ENCODE results near the gene GRK1.

The GRK1 gene

DNA sequence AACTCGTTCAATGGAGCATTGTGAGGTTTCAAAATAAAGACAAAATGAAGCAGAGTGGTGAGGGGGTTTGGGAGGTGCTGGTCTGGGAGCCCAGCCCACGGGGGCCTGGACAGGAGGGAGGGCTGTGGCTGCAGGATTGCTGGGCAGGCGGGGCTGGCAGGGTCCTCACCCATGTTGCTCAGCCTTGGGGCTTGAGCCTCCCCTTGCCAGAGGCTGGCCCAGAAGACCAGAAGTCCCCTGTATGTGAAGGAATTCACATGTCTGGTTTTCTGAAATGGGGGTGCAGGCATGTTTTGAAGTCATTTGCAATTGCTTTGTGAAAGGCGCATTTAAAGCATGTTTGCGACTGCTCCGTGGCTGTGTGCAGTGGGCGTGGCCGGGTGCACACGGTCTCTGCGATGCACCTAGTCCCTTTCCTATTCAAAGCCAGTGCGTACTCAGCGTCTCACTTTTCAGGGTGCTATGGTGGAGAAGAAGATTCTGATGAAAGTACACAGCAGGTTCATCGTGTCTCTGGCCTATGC lies 2.3 kb downstream of the GRK1 start:
- in situ Hi-C loops (cut with MboI; ENCODE audit: low pct_unique_long_range_greater_than_20kb, low sequenced_read_pairs, unreplicated experiment), result no loop called here
- no peak for DNase-seq (ENCODE audit: low spot score)
- TF ChIP-seq, protein P1, sequence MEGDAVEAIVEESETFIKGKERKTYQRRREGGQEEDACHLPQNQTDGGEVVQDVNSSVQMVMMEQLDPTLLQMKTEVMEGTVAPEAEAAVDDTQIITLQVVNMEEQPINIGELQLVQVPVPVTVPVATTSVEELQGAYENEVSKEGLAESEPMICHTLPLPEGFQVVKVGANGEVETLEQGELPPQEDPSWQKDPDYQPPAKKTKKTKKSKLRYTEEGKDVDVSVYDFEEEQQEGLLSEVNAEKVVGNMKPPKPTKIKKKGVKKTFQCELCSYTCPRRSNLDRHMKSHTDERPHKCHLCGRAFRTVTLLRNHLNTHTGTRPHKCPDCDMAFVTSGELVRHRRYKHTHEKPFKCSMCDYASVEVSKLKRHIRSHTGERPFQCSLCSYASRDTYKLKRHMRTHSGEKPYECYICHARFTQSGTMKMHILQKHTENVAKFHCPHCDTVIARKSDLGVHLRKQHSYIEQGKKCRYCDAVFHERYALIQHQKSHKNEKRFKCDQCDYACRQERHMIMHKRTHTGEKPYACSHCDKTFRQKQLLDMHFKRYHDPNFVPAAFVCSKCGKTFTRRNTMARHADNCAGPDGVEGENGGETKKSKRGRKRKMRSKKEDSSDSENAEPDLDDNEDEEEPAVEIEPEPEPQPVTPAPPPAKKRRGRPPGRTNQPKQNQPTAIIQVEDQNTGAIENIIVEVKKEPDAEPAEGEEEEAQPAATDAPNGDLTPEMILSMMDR (IDR thresholded peaks at IDR 0.05; ENCODE audit: extremely low read depth, insufficient read depth, missing control alignments), result no peak

DNA sequence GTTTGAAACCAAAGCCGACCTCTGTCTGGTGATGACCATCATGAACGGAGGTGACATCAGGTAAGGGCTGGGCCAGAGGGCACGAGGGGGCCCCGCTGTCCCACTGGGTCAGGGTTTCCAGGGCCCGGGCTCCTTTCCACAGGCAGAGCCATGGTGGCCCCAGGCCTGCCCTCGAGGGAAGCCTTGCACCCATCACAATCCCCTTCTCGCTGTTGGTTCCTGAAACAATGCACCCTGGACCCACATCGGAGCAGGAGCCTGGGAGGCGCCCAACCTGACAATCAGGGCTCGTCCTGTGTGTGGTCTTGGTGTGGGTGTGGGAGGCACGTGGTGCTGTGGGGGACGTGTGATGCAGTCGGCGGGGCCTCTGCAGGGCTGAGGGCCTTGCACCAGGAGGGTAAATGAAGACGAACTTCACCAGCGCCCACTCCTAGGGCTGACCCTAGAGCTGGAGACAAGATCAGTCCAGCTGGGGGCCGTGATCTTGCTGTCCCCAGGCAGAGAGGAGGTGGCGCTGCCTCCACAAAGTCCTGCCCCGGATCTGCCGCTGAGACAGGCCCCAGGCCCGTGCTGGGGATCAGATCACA lies 2.8 kb downstream of the GRK1 start:
- DNase-seq (ENCODE audit: low spot score), result no peak
- TF ChIP-seq, protein P1 (IDR thresholded peaks at IDR 0.05; ENCODE audit: extremely low read depth, insufficient read depth, missing control alignments), result no peak
- in situ Hi-C loops (cut with MboI; ENCODE audit: low pct_unique_long_range_greater_than_20kb, low sequenced_read_pairs, unreplicated experiment), result no loop called here

DNA sequence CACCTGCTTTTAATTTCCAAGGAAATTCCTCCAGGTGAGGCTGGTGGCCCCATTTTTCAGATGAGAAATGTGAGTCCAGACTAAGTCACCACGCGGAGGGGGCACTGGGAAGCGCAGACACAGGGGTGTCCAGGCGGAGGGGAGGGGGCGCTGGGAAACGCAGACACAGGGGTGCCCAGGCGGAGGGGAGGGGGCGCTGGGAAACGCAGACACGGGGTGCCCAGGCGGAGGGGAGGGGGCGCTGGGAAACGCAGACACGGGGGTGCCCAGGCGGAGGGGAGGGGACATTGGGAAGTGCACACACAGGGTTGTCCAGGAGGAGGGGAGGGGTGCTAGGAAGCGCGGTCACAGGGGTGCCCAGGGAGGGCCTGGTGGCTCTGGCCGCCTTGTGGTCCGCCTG lies 3.5 kb downstream of the GRK1 start:
- TF ChIP-seq, protein P1 (IDR thresholded peaks at IDR 0.05; ENCODE audit: extremely low read depth, insufficient read depth, missing control alignments), result no peak
- no peak for DNase-seq (ENCODE audit: low spot score)
- in situ Hi-C loops (cut with MboI; ENCODE audit: low pct_unique_long_range_greater_than_20kb, low sequenced_read_pairs, unreplicated experiment), result no loop called here

DNA sequence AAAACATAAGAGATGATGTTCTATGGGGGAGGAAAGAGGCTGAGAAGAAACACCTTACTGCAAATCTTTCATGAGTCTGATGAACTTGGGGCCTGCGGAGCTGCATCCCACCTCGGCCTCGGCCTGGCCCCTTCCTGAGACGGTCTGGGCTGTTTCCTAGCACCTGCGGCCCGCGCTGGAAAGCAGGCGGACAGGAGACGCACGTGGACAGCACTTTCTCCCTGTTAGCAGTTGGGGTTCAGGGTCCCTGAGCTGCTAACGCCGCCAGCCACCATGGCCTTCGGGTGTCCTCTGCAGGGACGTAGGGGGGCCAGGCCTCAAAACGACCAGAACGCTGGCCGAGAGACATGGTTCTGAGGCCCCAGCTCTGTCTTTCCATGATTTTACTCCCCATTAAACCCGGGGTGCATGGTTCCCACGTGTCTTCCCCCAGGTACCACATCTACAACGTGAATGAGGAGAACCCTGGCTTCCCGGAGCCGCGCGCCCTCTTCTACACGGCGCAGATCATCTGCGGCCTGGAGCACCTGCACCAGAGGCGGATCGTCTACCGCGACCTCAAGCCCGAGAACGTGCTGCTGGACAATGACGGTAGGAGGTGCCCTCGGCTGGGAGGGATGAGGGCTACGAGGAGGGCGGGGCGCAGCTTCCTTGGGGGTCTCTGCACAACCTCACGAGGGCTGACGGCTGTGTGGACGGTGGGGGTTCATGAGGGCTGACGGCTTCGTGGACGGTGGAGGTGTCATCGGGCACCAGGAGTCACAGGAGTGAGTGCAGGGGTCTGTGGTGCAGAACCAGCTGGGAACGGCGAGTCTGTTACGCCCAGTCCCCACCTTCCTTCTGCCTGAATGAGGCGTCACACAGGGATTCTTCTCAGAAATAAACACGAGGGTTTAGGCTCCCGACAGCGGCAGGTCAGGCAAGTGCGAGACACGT lies 4.3 kb downstream of the GRK1 start:
- TF ChIP-seq, protein P1 (IDR thresholded peaks at IDR 0.05; ENCODE audit: extremely low read depth, insufficient read depth, missing control alignments), result no peak
- DNase-seq (ENCODE audit: low spot score), result no peak
- in situ Hi-C loops (cut with MboI; ENCODE audit: low pct_unique_long_range_greater_than_20kb, low sequenced_read_pairs, unreplicated experiment), result no loop called here

DNA sequence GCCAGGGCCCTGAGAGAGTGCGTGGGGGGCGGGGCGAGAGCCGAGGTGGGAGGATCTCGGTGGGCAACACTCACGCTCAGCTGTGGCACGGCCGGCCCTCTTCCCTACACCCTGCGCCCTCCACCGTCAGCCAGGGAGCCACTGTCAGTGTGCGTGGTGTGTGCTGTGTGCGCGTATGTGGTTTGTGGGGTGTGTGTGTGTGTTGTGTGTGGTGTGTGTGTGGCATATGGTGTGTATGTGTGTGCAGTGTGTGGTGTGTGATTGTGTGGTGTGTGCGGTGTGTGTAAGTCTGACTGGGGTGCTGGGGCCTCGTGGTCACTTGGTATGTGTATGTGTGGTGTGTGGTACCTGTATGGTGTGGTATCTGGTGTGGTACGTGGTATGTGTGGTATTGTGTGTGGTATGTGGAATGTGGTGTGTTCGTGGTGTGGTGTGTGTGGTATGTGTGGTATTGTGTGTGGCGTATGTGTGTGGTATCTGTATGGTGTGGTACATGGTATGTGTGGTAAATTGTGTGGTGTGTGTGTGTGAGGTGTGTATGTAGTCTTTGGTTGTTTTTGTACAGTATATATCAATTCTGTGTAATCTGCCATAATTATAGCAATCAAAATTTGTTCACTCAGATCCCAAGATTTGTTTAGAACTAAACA lies 5.1 kb downstream of the GRK1 start:
- DNase-seq (ENCODE audit: low spot score), result no peak
- in situ Hi-C loops (cut with MboI; ENCODE audit: low pct_unique_long_range_greater_than_20kb, low sequenced_read_pairs, unreplicated experiment), result no loop called here
- TF ChIP-seq, protein P1 (IDR thresholded peaks at IDR 0.05; ENCODE audit: extremely low read depth, insufficient read depth, missing control alignments), result no peak

DNA sequence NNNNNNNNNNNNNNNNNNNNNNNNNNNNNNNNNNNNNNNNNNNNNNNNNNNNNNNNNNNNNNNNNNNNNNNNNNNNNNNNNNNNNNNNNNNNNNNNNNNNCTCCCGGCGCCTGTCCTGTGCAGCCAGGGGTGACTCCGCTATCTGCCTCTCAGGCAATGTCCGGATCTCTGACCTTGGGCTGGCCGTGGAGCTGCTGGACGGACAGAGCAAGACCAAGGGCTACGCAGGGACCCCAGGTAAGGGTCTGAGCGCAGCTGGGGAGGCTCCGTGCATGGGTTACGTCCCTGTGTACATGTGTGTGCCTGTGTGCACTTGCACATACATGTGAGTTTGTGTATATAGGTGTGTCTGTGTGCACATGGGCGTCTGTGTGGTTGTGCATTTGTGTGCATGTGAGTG lies 55.9 kb downstream of the GRK1 start:
- TF ChIP-seq, protein P1 (IDR thresholded peaks at IDR 0.05; ENCODE audit: extremely low read depth, insufficient read depth, missing control alignments), result no peak
- in situ Hi-C loops (cut with MboI; ENCODE audit: low pct_unique_long_range_greater_than_20kb, low sequenced_read_pairs, unreplicated experiment), result no loop called here
- DNase-seq (ENCODE audit: low spot score), result no peak
